K562 (cell line): Measurements from ENCODE around the gene CASKIN1. TPM values are rescaled to one million over a fixed set of nuclear protein-coding genes. Genes with fewer than 3 reads are reported as not detected.
A peak's percentile ranks its signal among the peaks of the same experiment; 100 is the strongest.

Experiments
- DMBX1 ChIP-seq: fragments of 250-450 bp; sonication (Bioruptor Pico); IDR thresholded peaks from 2 replicates; pipeline ENCODE4 v1.8.0; 2022; ENCODE audit warnings: inconsistent platforms, mild to moderate bottlenecking, moderate library complexity, borderline replicate concordance
- ELF1 ChIP-seq: fragments of 200-800 bp; sonication (Bioruptor generic); IDR thresholded peaks from 2 replicates; pipeline ENCODE4 v1.6.1; 2016; ENCODE audit warnings: missing genetic modification characterization, missing compliant biosample characterization
- ELF2 ChIP-seq: fragments of 250-450 bp; sonication (Bioruptor Pico); IDR thresholded peaks from 2 replicates; pipeline ENCODE4 v1.5.0; 2021; ENCODE audit warnings: mild to moderate bottlenecking
- FIP1L1 ChIP-seq: fragments of 200-400 bp; formaldehyde crosslinking; IDR thresholded peaks from 2 replicates; pipeline ENCODE4 v1.6.1; 2018; ENCODE audit warnings: mild to moderate bottlenecking, low read depth, low read length; ENCODE audit not compliant: poor library complexity, severe bottlenecking
- GABPB1 ChIP-seq: sonication (generic); formaldehyde crosslinking; IDR thresholded peaks from 2 replicates; pipeline ENCODE4 v1.8.0; 2022; ENCODE audit warnings: mild to moderate bottlenecking, missing genetic modification reagents
- L3MBTL2 ChIP-seq: fragments of 450-650 bp; IDR thresholded peaks from 2 replicates; pipeline ENCODE4 v1.6.1; 2016; ENCODE audit warnings: mild to moderate bottlenecking, moderate library complexity
- MIER1 ChIP-seq: fragments of 450-650 bp; IDR thresholded peaks from 2 replicates; pipeline ENCODE4 v1.6.1; 2016; ENCODE audit warnings: antibody characterized with exemption, mild to moderate bottlenecking, low read depth
- NCOA4 ChIP-seq: fragments of 450-650 bp; IDR thresholded peaks from 2 replicates; pipeline ENCODE4 v1.6.1; 2018; ENCODE audit warnings: mild to moderate bottlenecking; ENCODE audit not compliant: partially characterized antibody
- PHF20 ChIP-seq: fragments of 450-650 bp; IDR thresholded peaks from 2 replicates; pipeline ENCODE4 v1.6.1; 2018; ENCODE audit not compliant: partially characterized antibody
- POLR2G ChIP-seq: fragments of 200-400 bp; formaldehyde crosslinking; IDR thresholded peaks from 2 replicates; pipeline ENCODE4 v1.6.1; 2017; ENCODE audit warnings: low read depth, mild to moderate bottlenecking, antibody characterized with exemption, low read length, moderate library complexity
- RHOXF2B ChIP-seq: fragments of 250-450 bp; sonication (Bioruptor Pico); conservative IDR thresholded peaks from 2 replicates; pipeline ENCODE4 v1.5.1; 2021
- ZFP1 ChIP-seq: fragments of 450-650 bp; formaldehyde crosslinking; IDR thresholded peaks from 2 replicates; pipeline ENCODE4 v1.4.0; 2020; ENCODE audit warnings: mild to moderate bottlenecking, mixed read lengths
- ZNF76 ChIP-seq: fragments of 250-450 bp; sonication (Bioruptor Pico); IDR thresholded peaks from 2 replicates; pipeline ENCODE4 v1.4.0; 2020; ENCODE audit warnings: mild to moderate bottlenecking, moderate library complexity, borderline replicate concordance
- ZNF766 ChIP-seq: fragments of 200-800 bp; sonication (Bioruptor generic); conservative IDR thresholded peaks from 2 replicates; pipeline ENCODE4 v1.6.1; 2016; ENCODE audit warnings: missing genetic modification characterization, missing compliant biosample characterization
- polyA plus RNA-seq, 8 experiments: library from polyadenylated mRNA; depleted of rRNA in 4 of 8; stranded (reverse) in 5 of 8; unstranded in 3 of 8; fragments of >200 nt; fragmentation: Nextera tagmentation in 2 of 8; fragmentation: Illumina TruSeq in 1 of 8; extraction: Ambion mirVana in 2 of 8; extraction: Trizol in 1 of 8; gene quantifications; 2 replicates each; pipeline versions ENCODE4 v1.2.1 to v1.2.3, GENCODE V29; 2011 to 2014; ENCODE audit warnings: inconsistent platforms in 1 of 8, missing spikeins in 1 of 8
- total RNA-seq, 7 experiments: library from RNA; depleted of rRNA in 6 of 7; stranded (reverse); fragments of >200 nt in 6 of 7; fragmentation: Illumina TruSeq in 2 of 7; extraction: Trizol in 2 of 7; gene quantifications; 2 replicates each; pipeline versions ENCODE4 v1.2.1 to v1.2.3, GENCODE V29; 2011 to 2021; ENCODE audit warnings: low replicate concordance in 1 of 7
- TF ChIP-seq, protein P1 (sequence below): sonication (generic); formaldehyde crosslinking; IDR thresholded peaks from 2 replicates; pipeline ENCODE4 v1.8.1; 2023; ENCODE audit warnings: mild to moderate bottlenecking, missing genetic modification reagents
- TF ChIP-seq, protein P2 (sequence below): sonication (generic); formaldehyde crosslinking; IDR thresholded peaks from 2 replicates; pipeline ENCODE4 v1.8.0; 2023; ENCODE audit warnings: mild to moderate bottlenecking, missing genetic modification reagents
- TF ChIP-seq, protein P3 (sequence below): IDR thresholded peaks from 3 replicates; pipeline ENCODE4 v1.6.1; 2011; ENCODE audit warnings: borderline replicate concordance, mild to moderate bottlenecking; ENCODE audit not compliant: insufficient read length, insufficient read depth
- TF ChIP-seq, protein P4 (sequence below): sonication (generic); formaldehyde crosslinking; IDR thresholded peaks from 2 replicates; pipeline ENCODE4 v1.4.0; 2020; ENCODE audit warnings: mild to moderate bottlenecking, missing genetic modification reagents

Gene CASKIN1
- total and polyA plus RNA-seq, 9 of the 15 experiments (the other 6 are each of a cell fraction or from before 2014, with no cell fraction given) = 0.15 to 4.5 (median 1.5) TPM; not detected in 2

DNA sequence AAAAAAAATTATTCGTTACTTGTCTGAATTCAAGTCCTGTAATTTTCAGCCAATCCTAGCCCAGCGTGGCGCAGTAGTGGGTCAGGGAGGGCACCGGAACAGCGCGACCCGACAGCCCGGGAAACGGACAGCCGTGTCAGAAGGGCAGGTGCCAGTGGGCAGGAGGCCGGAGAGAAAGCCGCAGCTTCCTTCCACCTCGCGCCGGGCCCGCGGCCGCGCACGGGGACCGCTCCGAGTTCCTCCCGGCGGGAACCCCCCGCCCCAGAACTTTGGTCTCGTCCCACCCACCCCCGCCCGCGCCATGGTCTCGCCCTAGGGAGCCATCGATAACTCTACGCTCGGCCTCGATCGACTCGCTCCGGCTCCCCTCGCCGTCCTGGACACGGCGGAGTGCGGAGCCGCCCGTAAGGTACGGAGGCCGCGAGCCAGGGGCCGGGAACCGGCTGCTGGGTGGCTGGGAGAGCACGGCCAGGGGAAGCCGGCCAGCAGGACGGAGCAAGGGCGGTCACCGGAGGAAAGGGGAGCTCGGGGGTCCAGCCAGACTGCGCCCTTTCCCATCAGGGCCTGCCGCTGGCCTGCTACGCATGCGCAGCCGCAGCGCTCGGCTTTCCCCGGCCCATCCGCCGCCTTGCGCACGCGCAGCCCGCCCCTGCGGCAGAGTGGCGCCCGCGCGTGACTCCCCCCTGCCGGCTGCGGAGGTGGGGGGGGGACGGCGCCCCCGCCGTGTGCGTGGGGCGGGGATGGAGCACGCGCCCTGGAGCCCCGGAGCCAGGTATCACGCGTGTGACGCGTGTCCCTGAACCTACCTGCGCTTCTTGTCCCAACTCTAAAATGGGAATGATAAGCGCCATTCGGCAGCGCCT lies 8.9 kb upstream of the CASKIN1 start, which contains the start of gene MLST8 (continued):
- TF ChIP-seq, protein P1, sequence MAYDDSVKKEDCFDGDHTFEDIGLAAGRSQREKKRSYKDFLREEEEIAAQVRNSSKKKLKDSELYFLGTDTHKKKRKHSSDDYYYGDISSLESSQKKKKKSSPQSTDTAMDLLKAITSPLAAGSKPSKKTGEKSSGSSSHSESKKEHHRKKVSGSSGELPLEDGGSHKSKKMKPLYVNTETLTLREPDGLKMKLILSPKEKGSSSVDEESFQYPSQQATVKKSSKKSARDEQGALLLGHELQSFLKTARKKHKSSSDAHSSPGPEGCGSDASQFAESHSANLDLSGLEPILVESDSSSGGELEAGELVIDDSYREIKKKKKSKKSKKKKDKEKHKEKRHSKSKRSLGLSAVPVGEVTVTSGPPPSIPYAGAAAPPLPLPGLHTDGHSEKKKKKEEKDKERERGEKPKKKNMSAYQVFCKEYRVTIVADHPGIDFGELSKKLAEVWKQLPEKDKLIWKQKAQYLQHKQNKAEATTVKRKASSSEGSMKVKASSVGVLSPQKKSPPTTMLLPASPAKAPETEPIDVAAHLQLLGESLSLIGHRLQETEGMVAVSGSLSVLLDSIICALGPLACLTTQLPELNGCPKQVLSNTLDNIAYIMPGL = peak; percentile 74; the same call in 1 of the 2 replicates
- TF ChIP-seq, protein P2, sequence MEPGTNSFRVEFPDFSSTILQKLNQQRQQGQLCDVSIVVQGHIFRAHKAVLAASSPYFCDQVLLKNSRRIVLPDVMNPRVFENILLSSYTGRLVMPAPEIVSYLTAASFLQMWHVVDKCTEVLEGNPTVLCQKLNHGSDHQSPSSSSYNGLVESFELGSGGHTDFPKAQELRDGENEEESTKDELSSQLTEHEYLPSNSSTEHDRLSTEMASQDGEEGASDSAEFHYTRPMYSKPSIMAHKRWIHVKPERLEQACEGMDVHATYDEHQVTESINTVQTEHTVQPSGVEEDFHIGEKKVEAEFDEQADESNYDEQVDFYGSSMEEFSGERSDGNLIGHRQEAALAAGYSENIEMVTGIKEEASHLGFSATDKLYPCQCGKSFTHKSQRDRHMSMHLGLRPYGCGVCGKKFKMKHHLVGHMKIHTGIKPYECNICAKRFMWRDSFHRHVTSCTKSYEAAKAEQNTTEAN (CRISPR knock-in tag) = peak; percentile 63; the same call in 1 of the 2 replicates
- peak; percentile 19; the same call in 1 of the 2 replicates for TF ChIP-seq MIER1
- TF ChIP-seq L3MBTL2 = peak; percentile 93
- TF ChIP-seq ZNF766 (CRISPR knock-in tag) = peak; percentile 38; the same call in 1 of the 2 replicates
- TF ChIP-seq ELF2 (CRISPR knock-in tag) = no peak
- peak; percentile 46; the same call in 1 of the 2 replicates for TF ChIP-seq DMBX1 (CRISPR knock-in tag)
- TF ChIP-seq, protein P3, sequence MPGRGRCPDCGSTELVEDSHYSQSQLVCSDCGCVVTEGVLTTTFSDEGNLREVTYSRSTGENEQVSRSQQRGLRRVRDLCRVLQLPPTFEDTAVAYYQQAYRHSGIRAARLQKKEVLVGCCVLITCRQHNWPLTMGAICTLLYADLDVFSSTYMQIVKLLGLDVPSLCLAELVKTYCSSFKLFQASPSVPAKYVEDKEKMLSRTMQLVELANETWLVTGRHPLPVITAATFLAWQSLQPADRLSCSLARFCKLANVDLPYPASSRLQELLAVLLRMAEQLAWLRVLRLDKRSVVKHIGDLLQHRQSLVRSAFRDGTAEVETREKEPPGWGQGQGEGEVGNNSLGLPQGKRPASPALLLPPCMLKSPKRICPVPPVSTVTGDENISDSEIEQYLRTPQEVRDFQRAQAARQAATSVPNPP = no peak
- TF ChIP-seq NCOA4 = peak; percentile 100
- peak; percentile 83 for TF ChIP-seq PHF20
- TF ChIP-seq POLR2G = peak; percentile 87
- peak; percentile 80 for TF ChIP-seq FIP1L1
- TF ChIP-seq ELF1 = peak; percentile 54; the same call in 1 of the 2 replicates
- TF ChIP-seq ZFP1 (CRISPR knock-in tag) = no peak
- 0 out of 2 replicates have a peak, but pooled peaks have one; percentile 23 for TF ChIP-seq ZNF76 (CRISPR knock-in tag)
- no peak for TF ChIP-seq RHOXF2B
- TF ChIP-seq, protein P4, sequence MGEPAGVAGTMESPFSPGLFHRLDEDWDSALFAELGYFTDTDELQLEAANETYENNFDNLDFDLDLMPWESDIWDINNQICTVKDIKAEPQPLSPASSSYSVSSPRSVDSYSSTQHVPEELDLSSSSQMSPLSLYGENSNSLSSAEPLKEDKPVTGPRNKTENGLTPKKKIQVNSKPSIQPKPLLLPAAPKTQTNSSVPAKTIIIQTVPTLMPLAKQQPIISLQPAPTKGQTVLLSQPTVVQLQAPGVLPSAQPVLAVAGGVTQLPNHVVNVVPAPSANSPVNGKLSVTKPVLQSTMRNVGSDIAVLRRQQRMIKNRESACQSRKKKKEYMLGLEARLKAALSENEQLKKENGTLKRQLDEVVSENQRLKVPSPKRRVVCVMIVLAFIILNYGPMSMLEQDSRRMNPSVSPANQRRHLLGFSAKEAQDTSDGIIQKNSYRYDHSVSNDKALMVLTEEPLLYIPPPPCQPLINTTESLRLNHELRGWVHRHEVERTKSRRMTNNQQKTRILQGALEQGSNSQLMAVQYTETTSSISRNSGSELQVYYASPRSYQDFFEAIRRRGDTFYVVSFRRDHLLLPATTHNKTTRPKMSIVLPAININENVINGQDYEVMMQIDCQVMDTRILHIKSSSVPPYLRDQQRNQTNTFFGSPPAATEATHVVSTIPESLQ (CRISPR knock-in tag) = peak; percentile 2; the same call in 1 of the 2 replicates
- peak; percentile 85 for TF ChIP-seq GABPB1
